ACHN (cell line): ENCODE data around the gene XRCC3.

ENCODE experiments used
- DNase-seq: peaks from one replicate; pipeline ENCODE4 v3.0.0-alpha.2; 2015
- in situ Hi-C: cut with HindIII; loops from 2 replicates; pipeline ENCODE4 v1.10.0; 2017; ENCODE audit warnings: low sequenced_read_pairs, low pct_ligation_motif_present, low pct_unique_long_range_greater_than_20kb

The XRCC3 gene

GRCh38 chr14:103712633-103713247 is 2.5 kb downstream of the XRCC3 start:
- no peak for DNase-seq
- in situ Hi-C loops, result no loop called here

- DNase-seq, result no peak
- in situ Hi-C loops, result no loop called here
Observed at GRCh38 chr14:103711516-103712431, 3.5 kb downstream of the XRCC3 start.

- in situ Hi-C loops, result no loop called here
- no peak for DNase-seq
Observed at GRCh38 chr14:103710771-103711377, 4.4 kb downstream of the XRCC3 start.

DNA sequence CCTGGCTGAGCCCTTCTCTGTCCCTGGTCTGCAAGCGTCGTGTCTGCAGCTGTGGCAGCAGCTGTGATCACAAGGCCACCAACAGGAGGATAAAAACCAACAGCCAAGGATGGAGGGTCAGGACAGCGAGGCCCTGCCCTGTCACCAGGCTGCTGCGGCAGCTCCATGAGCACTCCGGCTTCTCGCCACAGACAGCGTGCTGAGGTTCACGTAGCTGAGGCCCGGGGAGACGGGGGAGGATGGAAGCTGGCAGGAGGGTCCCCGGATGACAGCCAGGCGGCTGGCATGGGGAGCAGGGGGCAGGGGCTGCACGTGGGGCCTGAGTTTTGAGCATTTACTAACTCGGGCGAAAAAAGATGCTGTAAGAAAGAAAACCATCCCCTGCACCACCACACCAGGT is 5.4 kb downstream of the XRCC3 start:
- no peak for DNase-seq
- in situ Hi-C loops, result no loop called here

DNA sequence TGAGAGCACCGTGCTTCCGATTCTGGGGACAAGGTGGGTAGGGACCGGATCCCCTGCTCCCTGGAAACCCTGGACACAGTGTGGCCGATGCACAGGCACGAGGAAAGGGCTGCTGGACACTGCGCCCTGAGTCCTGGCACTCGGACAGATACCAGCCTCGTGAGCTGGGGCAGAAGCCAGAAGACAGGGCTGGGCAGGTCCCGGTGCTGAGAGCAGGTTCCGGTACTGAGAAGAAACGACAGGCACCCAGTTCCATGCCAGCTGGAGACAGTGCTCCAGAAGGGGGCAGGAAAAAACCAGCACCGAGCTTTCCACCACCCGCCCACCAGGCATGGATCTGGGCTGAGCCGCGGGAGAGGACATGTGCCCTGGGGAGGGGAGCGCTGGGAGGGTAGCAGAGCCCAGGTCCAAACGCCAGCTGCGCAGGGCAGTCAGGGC is 6.5 kb downstream of the XRCC3 start:
- in situ Hi-C loops, result no loop called here
- DNase-seq, result no peak

GRCh38 chr14:103707329-103708263 is 7.7 kb downstream of the XRCC3 start:
- in situ Hi-C loops, result no loop called here
- DNase-seq, result no peak

GRCh38 chr14:103706551-103707328 is 8.5 kb downstream of the XRCC3 start:
- in situ Hi-C loops, result no loop called here
- DNase-seq, result no peak

GRCh38 chr14:103705504-103706284 is 9.6 kb downstream of the XRCC3 start:
- in situ Hi-C loops, result no loop called here
- no peak for DNase-seq

- in situ Hi-C loops, result no loop called here
Observed at GRCh38 chr14:103705118-103705503, 10.1 kb downstream of the XRCC3 start.

DNA sequence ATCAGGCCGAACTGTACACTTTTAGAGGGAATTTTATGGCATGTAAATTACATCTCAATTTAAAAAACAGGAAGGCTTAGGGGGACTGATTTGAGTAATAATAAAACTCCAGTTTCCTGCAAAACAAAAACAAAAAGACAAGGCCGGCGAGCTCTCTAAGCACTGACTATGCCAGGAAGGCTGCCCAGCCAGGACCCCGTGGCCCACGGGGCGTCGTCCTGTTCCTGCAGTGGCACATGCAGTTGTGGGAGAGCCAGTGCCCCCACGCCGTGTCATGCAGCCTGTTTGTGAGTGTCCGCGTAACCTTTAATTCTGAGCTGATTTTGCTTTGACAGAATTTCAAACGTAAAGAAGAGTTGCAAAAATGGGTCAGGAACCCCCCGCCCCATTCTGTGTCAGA is 10.5 kb downstream of the XRCC3 start:
- in situ Hi-C loops, result no loop called here
- DNase-seq, result no peak

More at GRCh38 chr14:103705118-103705503, 10.1 kb downstream of the XRCC3 start:
- no peak for DNase-seq

DNA sequence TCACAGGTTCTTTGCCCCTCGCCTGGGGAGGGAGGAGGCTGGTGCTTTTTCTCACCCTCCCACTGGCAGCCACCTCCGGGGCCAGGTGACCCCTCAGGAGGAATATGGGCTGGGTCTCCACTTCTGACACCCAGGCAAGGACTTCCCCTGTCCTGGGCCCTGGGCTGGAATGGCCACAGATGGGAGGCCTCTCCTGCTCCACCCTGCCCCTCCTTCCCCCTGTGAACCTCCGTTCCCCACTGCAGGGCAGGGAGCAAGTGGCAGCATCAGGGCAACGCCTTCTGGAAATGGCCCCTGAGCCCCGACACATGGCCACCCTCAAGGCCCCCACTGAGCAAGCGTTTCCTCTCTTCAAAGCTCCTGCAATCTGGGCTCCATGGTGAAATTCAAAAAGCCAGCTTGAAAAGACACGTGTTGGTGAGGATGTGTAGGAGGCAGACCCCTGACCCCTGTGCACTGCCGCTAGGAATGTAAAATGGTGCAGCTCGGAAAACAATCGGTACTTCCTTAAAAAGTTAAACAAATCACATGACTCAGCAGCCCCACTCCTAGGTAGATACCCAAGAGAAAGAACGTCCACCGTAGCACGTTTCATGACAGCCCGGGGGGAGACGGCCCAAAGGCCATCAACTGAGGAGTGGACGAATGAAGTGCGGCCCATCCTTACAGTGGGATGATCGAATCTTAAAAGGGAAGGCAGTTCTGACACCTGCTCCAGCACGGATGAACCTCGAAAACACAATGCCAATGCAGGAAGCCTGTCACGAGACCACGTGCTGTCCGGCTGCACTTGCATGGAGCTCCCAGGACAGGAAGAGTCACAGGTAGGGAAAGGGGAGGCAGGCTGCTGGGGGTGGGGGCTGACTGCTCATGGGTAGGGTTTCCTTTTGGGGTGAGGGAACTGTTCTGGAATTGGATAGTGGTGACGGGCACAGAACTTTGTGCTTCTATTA is 11.5 kb downstream of the XRCC3 start:
- in situ Hi-C loops, result no loop called here

DNA sequence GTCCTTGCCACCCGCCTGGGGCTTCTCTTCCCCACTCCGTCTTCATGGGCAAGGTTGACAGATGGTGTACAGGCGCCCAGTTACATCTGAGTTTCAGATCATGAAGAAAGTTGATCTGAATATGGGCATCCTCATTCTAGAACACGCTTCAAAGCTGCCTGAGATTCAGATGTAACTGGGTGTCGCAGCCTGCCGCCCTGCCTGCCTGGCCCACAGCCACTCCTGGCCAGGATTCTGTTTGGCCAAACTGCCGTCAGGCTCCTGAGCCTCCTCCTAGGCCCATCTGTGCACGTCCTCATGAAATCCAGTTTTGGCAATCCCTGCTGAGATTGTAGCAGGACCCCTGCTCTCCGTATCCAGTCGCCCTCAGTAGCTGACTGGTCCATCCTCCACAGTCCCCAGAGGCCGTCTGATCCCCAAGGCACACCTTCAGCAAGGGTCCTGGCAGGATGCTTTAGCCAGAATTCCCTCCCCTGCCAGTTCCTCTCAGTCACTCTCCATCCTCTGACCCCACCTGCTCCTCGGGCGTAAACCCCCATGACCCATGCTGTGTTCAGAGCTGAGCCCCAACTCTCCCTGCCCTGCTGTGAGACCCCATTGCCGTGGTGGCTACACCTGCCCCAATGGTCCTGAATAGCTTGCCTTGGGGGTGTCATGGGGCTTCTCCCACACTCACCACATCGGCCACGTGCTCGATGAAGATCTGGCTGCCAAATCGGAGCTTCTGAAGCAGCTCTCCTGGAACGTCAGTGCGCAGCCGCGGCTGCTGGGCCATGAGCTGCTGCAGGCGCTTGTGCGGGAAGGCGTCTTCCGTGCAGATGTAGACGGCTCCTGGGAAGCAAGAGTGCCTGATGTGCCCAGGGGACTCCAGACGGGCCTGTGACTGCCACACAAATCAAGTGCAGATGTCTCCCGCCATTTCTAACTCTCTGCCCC is 12.5 kb downstream of the XRCC3 start:
- DNase-seq, result no peak
- in situ Hi-C loops, result no loop called here

More for the DNA sequence above, 11.5 kb downstream of the XRCC3 start:
- no peak for DNase-seq

- DNase-seq, result no peak
- in situ Hi-C loops, result no loop called here
Observed at GRCh38 chr14:103702095-103702494, 13.2 kb downstream of the XRCC3 start.

DNA sequence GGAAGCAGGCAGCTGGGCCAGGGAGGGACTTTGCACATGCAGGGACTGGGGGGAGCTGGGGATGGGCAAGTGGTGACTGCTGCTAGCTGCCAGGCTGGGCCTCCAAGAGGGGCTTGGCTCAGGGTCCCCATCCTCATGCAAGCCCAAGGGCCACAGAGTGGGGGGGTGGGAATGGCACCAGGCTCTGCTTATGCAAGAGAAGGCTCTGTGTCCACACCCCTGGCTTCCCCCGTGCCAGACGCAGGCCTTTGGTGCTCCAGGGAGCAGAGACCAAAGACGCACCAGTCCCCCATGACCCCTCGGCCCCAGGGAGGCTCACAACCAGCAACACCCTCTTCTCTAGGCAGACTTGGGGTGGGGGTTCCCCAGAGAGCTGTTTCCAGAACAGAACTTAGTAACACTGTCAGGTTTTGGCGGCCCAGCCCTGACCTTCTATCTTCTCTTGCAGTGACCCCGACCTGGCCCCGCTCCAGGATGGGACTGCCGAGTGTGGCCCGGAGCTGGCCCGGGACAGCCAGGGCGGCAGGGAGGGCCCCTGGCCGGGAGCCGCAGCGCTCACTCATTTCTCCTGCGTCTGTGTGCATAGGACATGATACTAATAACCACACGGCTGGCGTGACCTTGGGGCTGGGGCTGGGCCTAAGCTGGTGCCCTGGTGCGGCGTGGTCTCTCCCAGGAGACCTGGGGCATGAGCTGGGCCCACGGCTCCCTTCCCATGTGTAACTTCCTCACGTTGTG is 14.3 kb downstream of the XRCC3 start:
- in situ Hi-C loops, result no loop called here
- DNase-seq, result no peak
